ENCODE data around the gene IMPG2.
"Not testable (repeated sequence)": the region's sequence is repeated elsewhere in the genome, so short reads cannot be mapped to it uniquely, and the experiment has no call there.

Gene IMPG2

DNA sequence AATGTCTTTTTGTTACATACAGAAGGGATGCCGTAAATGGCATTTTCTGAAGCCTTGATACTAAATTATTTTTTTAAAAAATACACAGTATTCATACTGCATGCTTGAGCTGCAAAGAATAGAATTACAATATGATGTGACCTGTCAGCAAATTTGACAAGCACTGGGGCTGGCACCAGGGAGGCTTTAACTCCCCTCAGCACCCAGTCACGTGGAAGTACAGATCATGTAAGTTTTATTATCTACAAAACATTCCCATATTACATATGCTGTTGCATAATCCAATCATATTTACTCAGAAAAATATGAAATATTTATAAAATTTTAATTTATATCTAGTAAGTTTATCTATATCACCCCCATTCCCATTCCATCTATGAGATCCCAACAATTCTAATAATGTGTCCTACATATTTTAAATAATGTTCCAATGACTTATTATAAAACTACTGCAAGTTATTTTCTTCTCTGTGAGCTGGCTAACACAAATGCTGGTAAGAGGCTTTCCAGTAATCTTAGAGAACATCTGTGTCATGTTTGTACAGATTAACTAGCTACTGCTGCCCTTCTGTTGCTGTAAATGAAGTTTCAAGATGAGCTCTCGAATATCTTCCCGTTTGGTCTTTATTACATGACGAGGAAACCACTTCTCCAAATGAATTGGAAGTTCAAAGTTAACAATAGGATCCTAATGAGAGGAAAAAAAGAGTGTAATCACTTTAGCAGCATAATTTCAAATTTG is 5.2 kb upstream of the IMPG2 start:
- H3K4me3 ChIP-seq (ENCODE audit: low read depth, low read length): no peak overlapping the region
- DNase-seq: no peak
- TF ChIP-seq CTCF (IDR thresholded peaks at IDR 0.05; ENCODE audit: low read depth, low read length): no peak

DNA sequence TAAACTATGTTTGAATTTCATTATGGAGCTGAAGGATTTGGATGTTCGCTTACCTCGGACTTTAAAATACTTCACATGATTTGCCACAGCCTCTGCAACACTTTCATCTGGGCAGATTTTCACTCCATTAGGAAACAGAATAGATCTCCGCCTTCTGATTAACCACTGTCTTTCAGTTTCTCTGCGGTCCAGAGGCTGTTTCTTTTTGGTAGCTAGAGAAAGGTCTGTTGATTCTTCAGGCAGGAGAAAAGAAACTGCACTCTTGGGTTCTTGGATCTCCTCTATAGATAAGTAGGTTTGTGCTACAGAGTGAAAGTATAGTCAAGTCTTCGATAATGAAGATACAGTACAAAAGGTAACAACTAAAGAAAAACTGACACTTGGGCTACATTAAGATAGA is 844 bp downstream of the IMPG2 start:
- Histone ChIP-seq H3K4me3 (ENCODE audit: low read depth, low read length) (no peak overlapping the region), H3K36me3 (no peaks in the 10 kb centered on the region; the same call in 1 of the 2 replicates), H3K9me3 (no peaks in the 10 kb centered on the region), H3K4me1 (peaks cover 10% of the 10 kb centered on the region), H3K27me3 (no peaks in the 10 kb centered on the region)
- TF ChIP-seq CTCF (IDR thresholded peaks at IDR 0.05; ENCODE audit: low read depth, low read length): no peak
- DNase-seq: no peak

More for the DNA sequence above, 5.2 kb upstream of the IMPG2 start:
- peaks cover 3% of the 10 kb centered on the region for H3K4me1 ChIP-seq
- no peaks in the 10 kb centered on the region for H3K9me3 ChIP-seq
- peaks cover 4% of the 10 kb centered on the region for H3K36me3 ChIP-seq
- no peaks in the 10 kb centered on the region for H3K27me3 ChIP-seq

GRCh38 chr3:101312545-101312944 is 7.8 kb downstream of the IMPG2 start:
- Histone ChIP-seq H3K27me3 (no peaks in the 10 kb centered on the region), H3K36me3 (no peaks in the 10 kb centered on the region), H3K4me1 (0 out of 2 replicates have a peak, but pooled peaks cover 2% of the 10 kb centered on the region), H3K4me3 (ENCODE audit: low read depth, low read length) (no peak overlapping the region), H3K9me3 (no peaks in the 10 kb centered on the region)
- DNase-seq: no peak
- no peak for TF ChIP-seq CTCF (IDR thresholded peaks at IDR 0.05; ENCODE audit: low read depth, low read length)

DNA sequence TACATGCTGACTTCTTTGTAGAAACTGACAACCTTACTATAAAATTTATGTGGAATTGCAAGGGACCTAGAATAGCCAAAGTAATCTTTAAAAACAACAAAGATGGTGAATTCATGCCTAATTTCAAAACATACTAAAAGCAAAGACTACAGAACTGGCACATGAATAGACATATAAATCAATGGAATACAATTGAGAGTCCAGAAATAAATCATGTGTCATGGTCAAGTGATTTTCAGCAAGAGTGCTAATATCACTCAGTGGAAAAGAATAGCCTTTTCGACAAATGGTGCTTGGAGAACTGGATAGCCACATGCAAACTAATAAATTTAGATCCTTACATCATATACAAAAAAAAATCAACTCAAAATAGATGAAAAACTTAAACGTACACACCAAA is 8.7 kb downstream of the IMPG2 start:
- Histone ChIP-seq H3K36me3 (no peaks in the 10 kb centered on the region), H3K4me3 (ENCODE audit: low read depth, low read length) (no peak overlapping the region), H3K27me3 (no peaks in the 10 kb centered on the region), H3K9me3 (no peaks in the 10 kb centered on the region), H3K4me1 (0 out of 2 replicates have a peak, but pooled peaks cover 2% of the 10 kb centered on the region)
- DNase-seq: no peak
- no peak for TF ChIP-seq CTCF (IDR thresholded peaks at IDR 0.05; ENCODE audit: low read depth, low read length)

- TF ChIP-seq CTCF (IDR thresholded peaks at IDR 0.05; ENCODE audit: low read depth, low read length): no peak
- DNase-seq: no peak
- H3K4me1 ChIP-seq: 0 out of 2 replicates have a peak, but pooled peaks cover 2% of the 10 kb centered on the region
These were observed 9.4 kb downstream of the IMPG2 start for GRCh38 chr3:101310978-101311375.

GRCh38 chr3:101308147-101308772 is 12.1 kb downstream of the IMPG2 start:
- H3K4me1 ChIP-seq; H3K9me3 ChIP-seq; H3K36me3 ChIP-seq; H3K4me3 ChIP-seq (ENCODE audit: low read depth, low read length); H3K27me3 ChIP-seq; DNase-seq: not testable (repeated sequence)

More at GRCh38 chr3:101310978-101311375, 9.4 kb downstream of the IMPG2 start:
- no peaks in the 10 kb centered on the region for H3K9me3 ChIP-seq
- no peak overlapping the region for H3K4me3 ChIP-seq (ENCODE audit: low read depth, low read length)
- no peaks in the 10 kb centered on the region for H3K27me3 ChIP-seq
- no peaks in the 10 kb centered on the region for H3K36me3 ChIP-seq
